ENCODE measurements around the gene PAPSS1.

DNA sequence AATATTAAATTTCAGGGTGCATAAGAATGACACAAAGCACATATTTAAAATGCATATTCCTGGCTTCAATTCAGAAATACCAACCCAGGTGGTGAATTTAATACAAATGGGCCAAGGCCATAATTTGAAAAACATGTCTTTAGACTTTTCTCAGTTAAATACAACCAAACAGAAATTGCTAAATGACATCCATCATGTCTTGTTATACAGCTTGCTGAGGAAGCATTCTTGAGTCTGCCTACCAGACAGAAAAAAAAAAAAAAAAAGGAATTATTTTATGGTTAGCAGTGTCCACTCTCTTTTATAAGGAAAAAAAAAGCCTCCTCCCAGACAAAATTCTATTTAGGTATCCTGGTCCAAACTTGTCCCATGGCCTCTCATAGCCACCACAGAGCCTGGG, 119.1 kb downstream of the PAPSS1 start:
- TF ChIP-seq, protein P1, sequence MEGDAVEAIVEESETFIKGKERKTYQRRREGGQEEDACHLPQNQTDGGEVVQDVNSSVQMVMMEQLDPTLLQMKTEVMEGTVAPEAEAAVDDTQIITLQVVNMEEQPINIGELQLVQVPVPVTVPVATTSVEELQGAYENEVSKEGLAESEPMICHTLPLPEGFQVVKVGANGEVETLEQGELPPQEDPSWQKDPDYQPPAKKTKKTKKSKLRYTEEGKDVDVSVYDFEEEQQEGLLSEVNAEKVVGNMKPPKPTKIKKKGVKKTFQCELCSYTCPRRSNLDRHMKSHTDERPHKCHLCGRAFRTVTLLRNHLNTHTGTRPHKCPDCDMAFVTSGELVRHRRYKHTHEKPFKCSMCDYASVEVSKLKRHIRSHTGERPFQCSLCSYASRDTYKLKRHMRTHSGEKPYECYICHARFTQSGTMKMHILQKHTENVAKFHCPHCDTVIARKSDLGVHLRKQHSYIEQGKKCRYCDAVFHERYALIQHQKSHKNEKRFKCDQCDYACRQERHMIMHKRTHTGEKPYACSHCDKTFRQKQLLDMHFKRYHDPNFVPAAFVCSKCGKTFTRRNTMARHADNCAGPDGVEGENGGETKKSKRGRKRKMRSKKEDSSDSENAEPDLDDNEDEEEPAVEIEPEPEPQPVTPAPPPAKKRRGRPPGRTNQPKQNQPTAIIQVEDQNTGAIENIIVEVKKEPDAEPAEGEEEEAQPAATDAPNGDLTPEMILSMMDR (IDR thresholded peaks at IDR 0.05; ENCODE audit: borderline replicate concordance, extremely low read depth, low read length, poor library complexity, severe bottlenecking): no peak
- no peak for TF ChIP-seq EZH2 (IDR thresholded peaks at IDR 0.05; ENCODE audit: borderline replicate concordance, low read depth, low read length, severe bottlenecking)

All from DND-41 (cell line).